ENCODE measurements around the gene MBOAT7.

DNA sequence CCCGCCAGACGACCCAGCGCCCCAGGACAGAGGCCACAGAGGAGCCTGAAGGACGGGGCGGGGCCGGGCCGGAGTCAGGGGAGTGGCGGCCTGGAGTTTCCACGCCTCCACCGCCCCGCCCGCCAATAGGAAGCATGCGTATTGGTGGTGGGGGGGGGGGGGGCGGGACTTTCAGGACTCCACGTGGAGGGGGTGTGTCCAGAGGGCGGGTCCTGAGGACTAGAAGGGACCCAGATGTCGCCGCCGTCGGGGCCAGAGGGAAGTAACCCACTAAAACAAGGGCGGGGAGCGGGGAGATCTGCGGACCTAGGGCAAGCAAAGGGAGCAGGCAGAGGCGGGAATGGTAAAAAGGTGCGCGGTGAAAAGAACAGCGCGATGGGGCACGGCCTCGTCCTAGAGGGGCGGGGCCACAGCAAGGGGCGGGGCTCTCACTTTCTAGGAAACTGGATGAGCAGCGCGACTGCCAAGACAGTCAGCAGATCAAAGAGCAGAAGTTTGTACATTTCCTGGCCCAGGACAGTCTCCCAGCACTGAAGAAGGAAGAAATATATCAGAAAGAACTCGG lies 27.1 kb downstream of the MBOAT7 start:
- TF ChIP-seq, protein P1, sequence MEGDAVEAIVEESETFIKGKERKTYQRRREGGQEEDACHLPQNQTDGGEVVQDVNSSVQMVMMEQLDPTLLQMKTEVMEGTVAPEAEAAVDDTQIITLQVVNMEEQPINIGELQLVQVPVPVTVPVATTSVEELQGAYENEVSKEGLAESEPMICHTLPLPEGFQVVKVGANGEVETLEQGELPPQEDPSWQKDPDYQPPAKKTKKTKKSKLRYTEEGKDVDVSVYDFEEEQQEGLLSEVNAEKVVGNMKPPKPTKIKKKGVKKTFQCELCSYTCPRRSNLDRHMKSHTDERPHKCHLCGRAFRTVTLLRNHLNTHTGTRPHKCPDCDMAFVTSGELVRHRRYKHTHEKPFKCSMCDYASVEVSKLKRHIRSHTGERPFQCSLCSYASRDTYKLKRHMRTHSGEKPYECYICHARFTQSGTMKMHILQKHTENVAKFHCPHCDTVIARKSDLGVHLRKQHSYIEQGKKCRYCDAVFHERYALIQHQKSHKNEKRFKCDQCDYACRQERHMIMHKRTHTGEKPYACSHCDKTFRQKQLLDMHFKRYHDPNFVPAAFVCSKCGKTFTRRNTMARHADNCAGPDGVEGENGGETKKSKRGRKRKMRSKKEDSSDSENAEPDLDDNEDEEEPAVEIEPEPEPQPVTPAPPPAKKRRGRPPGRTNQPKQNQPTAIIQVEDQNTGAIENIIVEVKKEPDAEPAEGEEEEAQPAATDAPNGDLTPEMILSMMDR (IDR thresholded peaks at IDR 0.05): no peak
- TF ChIP-seq POLR2A (IDR thresholded peaks at IDR 0.05): no peak
